Activated T-cell treated with anti-CD3 and anti-CD28 coated beads for 1 hour (primary cell): ENCODE data around the gene CLCF1.

Experiments
- DNase-seq: peaks from one replicate; pipeline ENCODE4 v3.0.0-alpha.2; 2020; ENCODE audit warnings: low read depth

CLCF1 gene

GRCh38 chr11:67395555-67396258, 22.3 kb upstream of the CLCF1 start:
- no peak for DNase-seq

DNA sequence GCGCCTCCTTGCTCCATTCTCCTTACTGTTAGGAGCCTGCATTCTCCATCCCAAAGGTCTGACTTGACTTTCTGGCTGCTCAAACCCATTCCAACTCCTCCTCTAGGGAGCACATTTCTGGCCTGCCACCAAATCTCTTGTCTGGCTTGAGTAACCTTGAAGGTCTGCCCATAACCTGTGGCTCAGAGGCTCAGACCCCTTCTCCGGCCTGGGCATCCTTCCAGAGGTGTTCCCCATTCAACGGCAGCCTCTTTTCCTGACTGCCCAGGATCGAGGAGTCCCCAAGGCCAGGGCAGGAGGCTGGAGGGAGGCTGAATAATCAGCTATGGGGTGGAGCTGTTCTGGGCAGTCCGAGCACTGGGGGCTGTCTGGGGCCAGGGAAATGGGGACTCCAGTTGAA, 20.6 kb upstream of the CLCF1 start:
- DNase-seq: no peak

DNA sequence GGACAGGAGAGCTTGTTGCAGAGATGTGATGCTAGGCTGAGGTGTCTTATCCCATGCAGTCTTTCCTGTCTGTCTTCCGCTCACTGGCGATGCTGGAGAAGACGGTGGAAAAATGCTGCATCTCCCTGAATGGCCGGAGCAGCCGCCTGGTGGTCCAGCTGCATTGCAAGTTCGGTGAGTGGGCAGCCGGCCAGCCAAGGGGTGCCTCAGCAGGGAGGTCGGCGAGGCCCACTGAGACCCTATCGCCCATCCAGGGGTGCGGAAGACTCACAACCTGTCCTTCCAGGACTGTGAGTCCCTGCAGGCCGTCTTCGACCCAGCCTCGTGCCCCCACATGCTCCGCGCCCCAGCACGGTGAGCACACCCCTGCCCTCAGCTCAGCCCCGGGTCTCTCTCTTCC, 20.0 kb upstream of the CLCF1 start:
- no peak for DNase-seq

- DNase-seq: no peak
These were observed 18.9 kb upstream of the CLCF1 start for GRCh38 chr11:67392183-67392715.

- peak; percentile 91 for DNase-seq
These were observed 18.1 kb upstream of the CLCF1 start, which contains the start of gene RAD9A for GRCh38 chr11:67391304-67392182. TSS of gene RAD9A (plus strand) at chr11:67391986. CDS start at chr11:67392045, 59 bp downstream.

GRCh38 chr11:67390947-67391303, 17.5 kb upstream of the CLCF1 start:
- no peak for DNase-seq

- peak; percentile 54 for DNase-seq
These were observed 16.1 kb upstream of the CLCF1 start for GRCh38 chr11:67389477-67389876.

DNA sequence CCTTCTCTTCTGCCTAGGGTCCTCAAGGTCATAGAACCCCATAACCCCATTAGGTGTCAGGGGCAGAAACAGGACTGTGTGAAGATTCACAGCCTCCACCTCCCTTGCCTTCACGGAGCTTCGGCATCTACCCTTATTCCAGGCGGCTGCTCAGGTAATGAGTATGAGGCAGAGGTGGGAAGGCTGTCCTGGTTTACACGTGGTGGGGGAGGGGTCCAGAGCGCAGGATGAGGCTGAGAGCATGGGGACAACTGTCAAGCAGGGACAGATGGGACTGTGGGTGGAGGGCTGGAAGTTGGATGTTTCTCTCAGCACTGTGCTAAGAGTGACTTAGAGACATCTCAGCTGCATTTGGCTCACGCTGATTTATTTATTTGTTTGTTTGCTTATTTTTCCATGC, 14.1 kb upstream of the CLCF1 start:
- no peak for DNase-seq

DNA sequence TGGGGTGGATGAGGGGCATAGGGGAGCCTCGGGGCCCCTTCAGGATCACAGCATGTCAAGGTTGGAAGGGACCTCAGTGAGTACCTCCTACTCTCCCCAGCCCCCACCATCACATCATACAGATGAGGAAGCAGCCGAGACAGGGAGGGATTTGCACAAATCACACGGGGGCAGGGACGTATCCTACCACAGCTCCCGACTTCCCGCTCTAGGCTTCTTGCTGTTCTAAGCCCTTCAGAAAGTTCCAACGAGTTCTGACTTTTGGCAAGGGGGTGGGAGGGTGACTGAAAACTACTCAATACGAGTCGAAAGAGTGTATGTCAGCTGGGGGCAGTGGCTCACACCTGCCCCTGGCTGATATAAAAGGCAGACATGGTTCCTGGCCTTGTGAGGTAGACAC, 13.7 kb upstream of the CLCF1 start:
- DNase-seq: no peak

DNA sequence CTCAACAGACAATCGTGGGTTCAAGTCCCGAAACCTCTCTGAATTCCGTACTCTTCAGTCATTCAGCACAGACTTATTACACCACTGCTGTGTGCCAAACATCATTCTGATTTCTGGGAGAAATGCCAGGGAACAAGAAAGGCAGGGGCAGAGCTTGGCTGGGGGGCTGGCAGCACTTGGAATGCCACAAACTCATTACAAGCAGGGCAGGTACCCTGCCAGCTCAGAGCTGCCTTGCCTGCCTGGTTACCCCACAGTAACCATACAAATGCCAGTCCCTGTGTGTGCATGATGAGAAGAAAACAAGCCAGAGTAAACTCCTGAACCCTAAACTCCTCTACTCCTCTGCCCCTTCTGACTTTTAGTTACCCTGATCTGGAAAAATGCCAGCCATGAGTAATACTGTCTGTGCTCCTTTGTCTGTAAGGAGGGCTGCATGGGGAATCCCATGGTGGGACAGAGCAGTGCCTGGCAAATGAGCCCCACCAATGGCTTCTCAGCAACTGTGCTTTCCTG, 11.5 kb upstream of the CLCF1 start:
- no peak for DNase-seq

DNA sequence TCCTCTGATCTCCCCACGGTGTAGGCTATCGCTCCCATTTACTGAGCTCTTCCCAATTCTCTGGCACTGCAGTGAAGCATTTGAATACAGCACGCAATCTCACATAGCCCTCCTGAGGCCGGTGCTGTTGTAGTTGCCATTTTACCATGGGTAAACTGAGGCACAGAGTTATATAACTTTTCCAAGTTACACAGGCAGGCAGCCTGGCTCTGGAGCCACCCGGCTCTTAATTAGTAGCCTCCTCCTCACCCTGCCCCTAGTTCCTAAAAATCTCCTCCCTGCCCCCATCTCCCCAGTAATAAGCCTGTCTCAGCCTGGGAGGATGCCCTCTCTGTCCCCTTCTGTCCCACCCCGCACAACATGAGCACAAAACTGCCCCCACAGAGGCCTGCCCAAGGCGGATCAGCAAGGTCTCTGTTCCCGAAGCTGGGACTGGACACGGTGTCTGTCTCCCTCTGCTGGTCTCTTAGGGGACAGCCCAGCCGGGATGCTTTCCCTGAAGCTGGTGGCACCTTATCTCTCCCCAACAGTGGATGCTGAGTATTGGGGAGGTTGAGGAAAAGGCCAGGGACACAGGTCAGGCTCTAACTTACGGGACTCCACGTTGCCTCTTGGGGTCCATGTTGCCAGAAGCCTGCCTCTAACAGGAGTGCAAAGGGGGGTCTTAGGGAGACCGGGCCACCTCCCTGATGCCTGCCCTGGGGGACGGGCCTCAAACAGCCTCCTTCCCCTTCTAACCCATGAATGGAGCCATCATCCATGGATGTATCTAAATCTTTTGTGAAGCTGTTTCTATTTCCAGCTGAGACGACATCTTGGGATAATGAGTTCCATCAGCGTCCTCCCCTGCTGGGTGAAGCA, 9.1 kb upstream of the CLCF1 start:
- peak; percentile 75 for DNase-seq

- no peak for DNase-seq
These were observed 8.0 kb upstream of the CLCF1 start for GRCh38 chr11:67381244-67381972.

- no peak for DNase-seq
These were observed 6.0 kb upstream of the CLCF1 start for GRCh38 chr11:67379061-67380058.

DNA sequence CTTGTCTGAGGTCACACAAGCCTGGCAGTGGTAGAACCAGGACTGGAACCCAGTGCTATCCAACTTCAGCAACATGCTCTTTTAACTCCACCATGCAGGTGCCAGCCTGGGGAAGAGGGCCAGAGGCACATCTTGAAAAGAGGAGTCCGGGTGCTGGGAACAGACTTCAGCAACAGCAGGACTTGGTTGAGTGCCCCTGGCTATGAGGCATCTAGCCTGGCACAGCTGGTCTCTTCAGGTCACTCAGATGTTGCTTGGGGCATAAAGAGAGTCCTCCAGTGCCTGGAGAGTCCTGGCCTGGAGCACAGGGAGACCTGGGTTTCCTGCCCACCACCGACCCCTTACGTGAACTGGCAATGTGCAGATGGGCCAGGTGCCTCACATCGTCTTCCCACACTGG, 5.1 kb upstream of the CLCF1 start:
- no peak for DNase-seq

DNA sequence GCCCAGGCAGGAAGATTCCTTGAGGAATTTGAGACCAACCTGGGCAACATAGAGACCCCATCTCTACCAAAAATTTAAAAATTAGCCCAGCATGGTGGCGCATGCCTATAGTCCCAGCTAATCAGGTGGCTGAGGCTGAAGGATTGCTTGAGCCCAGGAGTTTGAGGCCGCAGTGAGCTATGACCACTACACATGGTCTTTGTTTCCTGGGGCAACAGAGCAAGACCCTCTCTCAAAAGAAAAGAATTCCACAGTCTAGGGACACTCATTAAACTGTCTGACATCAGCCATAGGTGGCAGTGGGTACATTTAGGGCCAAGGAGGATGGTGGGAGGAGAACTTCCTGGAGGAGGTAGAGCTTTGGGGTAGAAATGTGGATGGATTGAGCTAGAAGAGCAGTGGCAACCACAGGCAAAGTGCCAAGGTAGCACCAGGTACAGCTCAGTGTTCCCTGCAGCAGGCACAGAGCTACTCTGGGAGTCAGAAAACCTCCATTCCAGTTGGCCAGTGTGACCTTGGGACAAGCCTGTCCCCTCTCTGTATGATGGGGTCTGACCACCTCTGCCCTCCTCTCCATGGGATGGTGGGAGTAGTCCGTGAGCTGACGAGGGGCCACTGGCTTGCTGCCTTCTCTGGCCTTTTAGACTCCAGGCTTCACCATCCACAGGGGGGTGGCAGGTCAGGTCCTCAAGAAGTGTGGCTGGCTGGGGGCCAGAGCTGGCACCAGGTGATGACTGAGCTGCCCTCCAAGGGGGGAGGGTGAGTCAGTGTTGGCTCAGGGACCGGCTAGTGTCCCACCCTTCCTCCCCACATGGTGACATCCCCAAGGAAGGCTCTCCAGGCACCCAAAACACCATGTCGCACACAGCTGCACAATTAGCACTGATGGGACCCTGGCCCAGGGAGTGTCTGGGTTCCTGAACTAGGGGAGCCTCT, 3.7 kb upstream of the CLCF1 start:
- no peak for DNase-seq

- no peak for DNase-seq
These were observed 2.8 kb upstream of the CLCF1 start for GRCh38 chr11:67376063-67376820.

DNA sequence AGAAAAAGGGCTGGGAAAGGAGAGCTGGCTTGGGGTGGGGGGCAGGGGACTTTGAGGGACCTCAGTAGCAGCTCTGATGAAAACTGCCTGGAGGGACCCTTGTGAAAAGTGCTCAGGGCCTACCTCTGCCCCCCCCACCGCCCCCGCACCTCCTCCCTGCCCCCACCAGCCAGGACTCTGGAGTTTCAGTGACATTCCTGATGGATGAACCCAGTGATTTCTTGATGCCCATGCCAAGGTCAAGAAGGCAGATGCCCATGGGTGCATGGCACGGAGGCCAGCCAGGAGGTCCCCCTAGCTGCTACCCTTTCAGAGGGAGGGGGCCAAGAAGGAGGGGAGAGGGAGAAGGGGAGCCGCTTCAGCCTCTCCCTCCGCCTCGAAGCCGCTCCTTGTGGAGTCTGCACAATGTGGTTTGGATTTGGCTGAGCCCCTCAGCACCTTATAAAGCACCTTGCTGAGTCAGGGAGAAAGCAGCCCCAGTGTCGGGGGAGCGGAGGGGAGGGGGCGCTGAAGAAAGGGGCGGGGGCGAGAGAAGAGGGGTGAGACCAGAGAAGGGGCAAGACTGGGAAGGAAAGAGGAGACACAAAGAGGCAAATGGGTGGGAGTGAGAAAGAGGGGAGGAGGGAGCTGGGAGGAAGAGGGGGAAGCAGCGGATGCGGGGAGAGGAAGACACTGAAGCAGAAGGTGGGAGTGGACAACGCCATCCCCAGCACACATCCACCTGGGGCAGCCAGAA, 2.1 kb upstream of the CLCF1 start:
- DNase-seq: no peak
